Glutamatergic neuron (in vitro differentiated cells): ENCODE data around the gene GBX1. TPM values are rescaled to one million over a fixed set of nuclear protein-coding genes. Genes with fewer than 3 reads are reported as not detected.

Source experiments
- DNase-seq: peaks from one replicate; pipeline ENCODE4 v3.0.0; 2022
- H3K27ac Mint-ChIP-seq: one replicate; pipeline ENCODE4 v1.8.0; 2020; ENCODE audit warnings: mild to moderate bottlenecking, mixed read lengths, inconsistent platforms; ENCODE audit not compliant: unreplicated experiment
- H3K27me3 Mint-ChIP-seq: one replicate; pipeline ENCODE4 v1.8.0; 2020; ENCODE audit warnings: mild to moderate bottlenecking, moderate library complexity, mixed read lengths, inconsistent platforms; ENCODE audit not compliant: unreplicated experiment
- H3K36me3 Mint-ChIP-seq: one replicate; pipeline ENCODE4 v1.8.0; 2020; ENCODE audit warnings: mild to moderate bottlenecking, mixed read lengths, inconsistent platforms; ENCODE audit not compliant: unreplicated experiment
- H3K4me1 Mint-ChIP-seq: one replicate; pipeline ENCODE4 v1.8.0; 2020; ENCODE audit warnings: mild to moderate bottlenecking, low read depth, mixed read lengths, inconsistent platforms; ENCODE audit not compliant: unreplicated experiment
- H3K4me3 Mint-ChIP-seq: one replicate; pipeline ENCODE4 v1.8.0; 2020; ENCODE audit warnings: mild to moderate bottlenecking, mixed read lengths, inconsistent platforms; ENCODE audit not compliant: unreplicated experiment
- H3K9me3 Mint-ChIP-seq: one replicate; pipeline ENCODE4 v1.8.0; 2020; ENCODE audit warnings: mild to moderate bottlenecking, moderate library complexity, mixed read lengths, inconsistent platforms; ENCODE audit not compliant: unreplicated experiment
- total RNA-seq: library from RNA; stranded (reverse); fragmentation: NEBNext Ultra II Directional; extraction: Animal tissue kit (Norgen Biotek cat#: 25700); gene quantifications from one replicate; pipeline ENCODE4 v1.2.1, GENCODE V29; 2021; ENCODE audit not compliant: unreplicated experiment
- TF ChIP-seq, protein P1 (sequence below): fragments of 200-600 bp; sonication (generic); IDR thresholded peaks from one replicate; pipeline ENCODE4 v1.5.0; 2021; ENCODE audit not compliant: partially characterized antibody, unreplicated experiment

GBX1 gene
- total RNA-seq, 1 donor from 2014 or later, result not detected

- H3K9me3 Mint-ChIP-seq, result peaks cover 21% of the 10 kb centered on the region
These were observed 42.0 kb downstream of the GBX1 start for GRCh38 chr7:151125470-151125845.

GRCh38 chr7:151124899-151125399 is 42.5 kb downstream of the GBX1 start:
- Mint-ChIP-seq H3K4me3 (peak overlapping the region; percentile 83), H3K4me1 (peaks cover 33% of the 10 kb centered on the region), H3K27ac (peak overlapping the region; percentile 79), H3K36me3 (no peaks in the 10 kb centered on the region), H3K27me3 (peaks cover 26% of the 10 kb centered on the region), H3K9me3 (peaks cover 19% of the 10 kb centered on the region)
- DNase-seq, result no peak
- TF ChIP-seq, protein P1, sequence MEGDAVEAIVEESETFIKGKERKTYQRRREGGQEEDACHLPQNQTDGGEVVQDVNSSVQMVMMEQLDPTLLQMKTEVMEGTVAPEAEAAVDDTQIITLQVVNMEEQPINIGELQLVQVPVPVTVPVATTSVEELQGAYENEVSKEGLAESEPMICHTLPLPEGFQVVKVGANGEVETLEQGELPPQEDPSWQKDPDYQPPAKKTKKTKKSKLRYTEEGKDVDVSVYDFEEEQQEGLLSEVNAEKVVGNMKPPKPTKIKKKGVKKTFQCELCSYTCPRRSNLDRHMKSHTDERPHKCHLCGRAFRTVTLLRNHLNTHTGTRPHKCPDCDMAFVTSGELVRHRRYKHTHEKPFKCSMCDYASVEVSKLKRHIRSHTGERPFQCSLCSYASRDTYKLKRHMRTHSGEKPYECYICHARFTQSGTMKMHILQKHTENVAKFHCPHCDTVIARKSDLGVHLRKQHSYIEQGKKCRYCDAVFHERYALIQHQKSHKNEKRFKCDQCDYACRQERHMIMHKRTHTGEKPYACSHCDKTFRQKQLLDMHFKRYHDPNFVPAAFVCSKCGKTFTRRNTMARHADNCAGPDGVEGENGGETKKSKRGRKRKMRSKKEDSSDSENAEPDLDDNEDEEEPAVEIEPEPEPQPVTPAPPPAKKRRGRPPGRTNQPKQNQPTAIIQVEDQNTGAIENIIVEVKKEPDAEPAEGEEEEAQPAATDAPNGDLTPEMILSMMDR, result no peak

More at GRCh38 chr7:151125470-151125845, 42.0 kb downstream of the GBX1 start:
- peak overlapping the region; percentile 79 for H3K27ac Mint-ChIP-seq
- TF ChIP-seq, protein P1, result no peak
- no peaks in the 10 kb centered on the region for H3K36me3 Mint-ChIP-seq
- peaks cover 29% of the 10 kb centered on the region for H3K27me3 Mint-ChIP-seq
- peaks cover 33% of the 10 kb centered on the region for H3K4me1 Mint-ChIP-seq
- DNase-seq, result peak; percentile 84
- H3K4me3 Mint-ChIP-seq, result peak overlapping the region; percentile 83

- Mint-ChIP-seq H3K27me3 (peaks cover 26% of the 10 kb centered on the region), H3K36me3 (no peaks in the 10 kb centered on the region), H3K4me1 (peaks cover 33% of the 10 kb centered on the region), H3K9me3 (peaks cover 19% of the 10 kb centered on the region), H3K4me3 (peak overlapping the region; percentile 83), H3K27ac (peak overlapping the region; percentile 79)
- DNase-seq, result no peak
- TF ChIP-seq, protein P1, result no peak
These were observed 43.0 kb downstream of the GBX1 start for GRCh38 chr7:151124481-151124880.

GRCh38 chr7:151123822-151124464 is 43.6 kb downstream of the GBX1 start:
- peaks cover 21% of the 10 kb centered on the region for H3K9me3 Mint-ChIP-seq
- peak; percentile 89 for DNase-seq
- peaks cover 35% of the 10 kb centered on the region for H3K4me1 Mint-ChIP-seq
- peak overlapping the region; percentile 79 for H3K27ac Mint-ChIP-seq
- no peaks in the 10 kb centered on the region for H3K36me3 Mint-ChIP-seq
- TF ChIP-seq, protein P1, result peak; percentile 92
- peaks cover 26% of the 10 kb centered on the region for H3K27me3 Mint-ChIP-seq
- peak overlapping the region; percentile 83 for H3K4me3 Mint-ChIP-seq

DNA sequence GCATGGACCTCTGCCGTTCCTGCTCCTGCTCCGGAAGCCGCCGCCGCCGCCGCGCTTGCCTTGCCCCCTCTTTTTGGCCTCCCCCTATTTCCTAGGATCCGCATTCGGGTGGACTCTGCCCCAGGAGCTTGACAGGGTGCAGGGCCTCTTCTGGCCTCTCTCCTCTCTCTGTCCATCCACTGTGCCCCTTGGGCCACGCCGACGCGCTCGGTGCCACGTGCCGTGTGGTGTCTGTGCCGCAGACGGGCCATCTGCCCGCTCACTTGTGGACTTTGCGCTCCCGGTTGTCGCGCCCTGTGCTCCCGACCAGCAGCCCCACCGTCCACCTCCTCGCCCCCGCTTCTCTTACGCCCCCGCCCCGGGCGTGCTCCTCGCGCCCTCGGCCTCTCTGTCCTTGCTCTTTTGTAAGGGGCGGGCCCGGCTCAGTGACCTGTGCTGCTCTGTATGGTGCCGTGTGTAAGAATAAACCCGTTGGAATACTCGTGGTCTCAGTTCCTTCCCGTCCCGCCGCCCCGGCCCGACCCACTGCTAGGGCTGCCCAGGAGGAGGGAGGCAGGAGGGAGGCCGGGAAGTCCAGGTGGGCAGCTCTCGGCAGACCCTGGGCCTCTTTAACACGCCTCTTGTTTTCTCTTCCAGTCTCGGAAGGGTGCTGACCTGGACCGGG is 44.2 kb downstream of the GBX1 start:
- DNase-seq, result no peak
- Mint-ChIP-seq H3K4me1 (peaks cover 32% of the 10 kb centered on the region), H3K27ac (no peak overlapping the region), H3K4me3 (no peak overlapping the region), H3K27me3 (peaks cover 22% of the 10 kb centered on the region), H3K9me3 (peaks cover 24% of the 10 kb centered on the region), H3K36me3 (no peaks in the 10 kb centered on the region)
- TF ChIP-seq, protein P1, result no peak
